ENCODE measurements around the gene ELL. TPM values are rescaled to one million over a fixed set of nuclear protein-coding genes. Genes with fewer than 3 reads are reported as not detected.

The ELL gene
- total and polyA plus RNA-seq, 2 donors from 2014 or later, result 5.7 to 25.2 TPM

DNA sequence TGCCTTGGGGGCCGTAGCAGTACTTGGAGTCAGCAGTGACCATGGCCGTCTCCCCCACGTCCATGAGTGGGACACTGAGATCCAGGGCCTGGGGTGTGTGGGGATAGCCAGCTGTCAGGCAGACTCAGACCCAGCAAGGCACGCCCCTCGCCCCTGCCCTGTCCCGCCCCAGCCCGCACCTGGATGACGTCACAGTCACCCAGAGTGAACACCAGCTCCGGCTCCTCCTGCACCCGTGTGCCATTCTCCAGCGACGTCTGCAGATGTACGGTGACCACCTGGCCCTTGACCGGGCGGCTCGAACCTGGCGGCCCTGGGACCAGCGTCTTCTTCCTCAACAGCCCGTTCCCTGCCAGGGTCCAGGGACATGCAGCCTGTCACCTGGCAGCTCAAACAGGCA, 17.5 kb upstream of the ELL start:
- Histone ChIP-seq H3K9ac (ENCODE audit: low read length in 3 of 3) (no peak overlapping the region), H3K9me3 (ENCODE audit: control insufficient read depth in 2 of 3, insufficient read depth in 1 of 3, low read length in 3 of 3) (no peaks in the 10 kb centered on the region), H3K27me3 (ENCODE audit: control insufficient read depth, insufficient read depth, low read length) (no peaks in the 10 kb centered on the region), H3K36me3 (ENCODE audit: control insufficient read depth in 2 of 3, insufficient read depth in 3 of 3, low read length in 3 of 3) (peaks cover 2 to 28% (median 13%) of the 10 kb centered on the region in 3 donors), H3K4me1 (ENCODE audit: control insufficient read depth in 2 of 3, insufficient read depth in 2 of 3, low read depth in 1 of 3, low read length in 3 of 3) (peaks cover 0 to 7% (median 4%) of the 10 kb centered on the region in 3 donors), H3K4me3 (ENCODE audit: low read length in 3 of 3) (no peak overlapping the region), H3K27ac (ENCODE audit: low read depth in 2 of 2, low read length in 2 of 2) (no peak overlapping the region)
- FAIRE-seq (no peak), DNase-seq (peak in 1 of 5 donors; percentile 75)
- TF ChIP-seq, protein P1, sequence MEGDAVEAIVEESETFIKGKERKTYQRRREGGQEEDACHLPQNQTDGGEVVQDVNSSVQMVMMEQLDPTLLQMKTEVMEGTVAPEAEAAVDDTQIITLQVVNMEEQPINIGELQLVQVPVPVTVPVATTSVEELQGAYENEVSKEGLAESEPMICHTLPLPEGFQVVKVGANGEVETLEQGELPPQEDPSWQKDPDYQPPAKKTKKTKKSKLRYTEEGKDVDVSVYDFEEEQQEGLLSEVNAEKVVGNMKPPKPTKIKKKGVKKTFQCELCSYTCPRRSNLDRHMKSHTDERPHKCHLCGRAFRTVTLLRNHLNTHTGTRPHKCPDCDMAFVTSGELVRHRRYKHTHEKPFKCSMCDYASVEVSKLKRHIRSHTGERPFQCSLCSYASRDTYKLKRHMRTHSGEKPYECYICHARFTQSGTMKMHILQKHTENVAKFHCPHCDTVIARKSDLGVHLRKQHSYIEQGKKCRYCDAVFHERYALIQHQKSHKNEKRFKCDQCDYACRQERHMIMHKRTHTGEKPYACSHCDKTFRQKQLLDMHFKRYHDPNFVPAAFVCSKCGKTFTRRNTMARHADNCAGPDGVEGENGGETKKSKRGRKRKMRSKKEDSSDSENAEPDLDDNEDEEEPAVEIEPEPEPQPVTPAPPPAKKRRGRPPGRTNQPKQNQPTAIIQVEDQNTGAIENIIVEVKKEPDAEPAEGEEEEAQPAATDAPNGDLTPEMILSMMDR (IDR thresholded peaks at IDR 0.05; ENCODE audit: borderline replicate concordance, extremely low read depth, insufficient read depth), result no peak
- intact Hi-C loops (cut with DNase I), result no loop called here

DNA sequence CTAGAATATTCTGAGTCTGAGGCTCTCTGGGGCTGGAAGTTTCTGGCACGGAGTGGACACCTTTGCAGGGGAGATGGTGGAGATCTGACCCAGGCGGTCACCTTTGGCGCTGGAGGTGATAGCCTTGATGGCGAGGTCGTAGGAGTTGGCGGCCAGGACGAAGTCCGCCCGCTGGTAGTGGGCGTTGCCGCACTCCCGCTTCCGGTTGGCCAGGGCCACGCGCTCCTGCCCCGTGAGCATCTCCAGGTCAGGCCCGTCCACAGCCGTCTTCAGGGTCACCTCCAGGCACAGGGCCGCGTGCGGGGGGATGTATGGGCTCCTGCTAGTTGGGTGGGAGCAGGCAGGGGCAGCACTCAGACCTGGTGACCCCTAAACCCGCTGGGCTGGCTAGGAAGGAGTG, 16.2 kb upstream of the ELL start:
- Histone ChIP-seq H3K4me3 (ENCODE audit: low read length in 3 of 3) (no peak overlapping the region), H3K9ac (ENCODE audit: low read length in 3 of 3) (no peak overlapping the region), H3K36me3 (ENCODE audit: control insufficient read depth in 2 of 3, insufficient read depth in 3 of 3, low read length in 3 of 3) (peaks cover 2 to 28% (median 13%) of the 10 kb centered on the region in 3 donors), H3K27me3 (ENCODE audit: control insufficient read depth, insufficient read depth, low read length) (no peaks in the 10 kb centered on the region), H3K27ac (ENCODE audit: low read depth in 2 of 2, low read length in 2 of 2) (no peak overlapping the region), H3K9me3 (ENCODE audit: control insufficient read depth in 2 of 3, insufficient read depth in 1 of 3, low read length in 3 of 3) (no peaks in the 10 kb centered on the region), H3K4me1 (ENCODE audit: control insufficient read depth in 2 of 3, insufficient read depth in 2 of 3, low read depth in 1 of 3, low read length in 3 of 3) (peaks cover 0 to 7% (median 4%) of the 10 kb centered on the region in 3 donors)
- intact Hi-C loops (cut with DNase I), result no loop called here
- DNase-seq (no peak), FAIRE-seq (no peak)
- TF ChIP-seq, protein P1 (IDR thresholded peaks at IDR 0.05; ENCODE audit: borderline replicate concordance, extremely low read depth, insufficient read depth), result no peak

DNA sequence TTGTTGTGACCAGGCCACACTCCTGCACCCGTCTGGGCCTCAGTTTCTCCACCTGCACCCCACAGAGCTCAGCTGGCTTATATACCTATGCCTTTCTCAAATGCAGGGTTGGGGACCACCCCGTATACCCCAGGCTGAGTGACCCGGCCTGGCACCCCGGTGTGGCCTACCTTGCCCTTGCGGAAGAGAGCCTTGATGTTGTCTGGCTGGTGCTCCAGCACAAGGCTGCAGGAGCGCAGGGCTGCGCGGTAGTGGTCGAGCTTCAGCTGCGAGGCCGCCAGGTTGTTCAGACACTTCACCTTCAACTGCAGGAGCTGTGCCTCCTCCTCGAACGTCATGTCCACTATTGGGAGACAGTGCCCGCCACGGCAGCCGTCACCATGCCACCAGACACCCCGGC, 15.6 kb upstream of the ELL start:
- Histone ChIP-seq H3K4me1 (ENCODE audit: control insufficient read depth in 2 of 3, insufficient read depth in 2 of 3, low read depth in 1 of 3, low read length in 3 of 3) (peaks cover 0 to 5% (median 4%) of the 10 kb centered on the region in 3 donors), H3K9me3 (ENCODE audit: control insufficient read depth in 2 of 3, insufficient read depth in 1 of 3, low read length in 3 of 3) (no peaks in the 10 kb centered on the region), H3K27ac (ENCODE audit: low read depth in 2 of 2, low read length in 2 of 2) (no peak overlapping the region), H3K36me3 (ENCODE audit: control insufficient read depth in 2 of 3, insufficient read depth in 3 of 3, low read length in 3 of 3) (peaks cover 2 to 33% (median 17%) of the 10 kb centered on the region in 3 donors), H3K27me3 (ENCODE audit: control insufficient read depth, insufficient read depth, low read length) (no peaks in the 10 kb centered on the region), H3K9ac (ENCODE audit: low read length in 3 of 3) (no peak overlapping the region), H3K4me3 (ENCODE audit: low read length in 3 of 3) (no peak overlapping the region)
- TF ChIP-seq, protein P1 (IDR thresholded peaks at IDR 0.05; ENCODE audit: borderline replicate concordance, extremely low read depth, insufficient read depth), result no peak
- intact Hi-C loops (cut with DNase I), result no loop called here
- FAIRE-seq, result no peak
- DNase-seq, result no peak

DNA sequence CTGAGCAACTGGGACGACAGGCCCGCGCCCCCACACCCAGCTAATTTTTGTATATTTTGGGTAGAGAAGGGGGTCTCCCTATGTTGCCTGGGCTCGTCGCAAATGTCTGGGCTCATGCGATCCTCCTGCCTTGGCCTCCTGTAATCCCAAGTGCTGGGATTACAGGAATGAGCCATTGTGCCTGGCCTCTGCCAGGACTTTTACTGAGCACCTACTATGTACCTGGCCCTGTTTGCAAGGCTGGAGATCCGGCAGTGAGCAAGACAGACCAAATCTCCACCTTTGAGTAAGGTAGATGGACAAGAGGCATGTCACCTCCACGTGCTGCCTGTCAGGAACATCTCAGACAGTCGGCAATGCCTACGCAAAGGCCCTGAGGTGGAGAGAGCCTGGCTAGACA, 14.6 kb upstream of the ELL start:
- intact Hi-C loops (cut with DNase I), result no loop called here
- TF ChIP-seq, protein P1 (IDR thresholded peaks at IDR 0.05; ENCODE audit: borderline replicate concordance, extremely low read depth, insufficient read depth), result no peak
- FAIRE-seq, result no peak
- Histone ChIP-seq H3K36me3 (ENCODE audit: control insufficient read depth in 2 of 3, insufficient read depth in 3 of 3, low read length in 3 of 3) (peaks cover 2 to 38% (median 18%) of the 10 kb centered on the region in 3 donors), H3K9me3 (ENCODE audit: control insufficient read depth in 2 of 3, insufficient read depth in 1 of 3, low read length in 3 of 3) (no peaks in the 10 kb centered on the region), H3K4me1 (ENCODE audit: control insufficient read depth in 2 of 3, insufficient read depth in 2 of 3, low read depth in 1 of 3, low read length in 3 of 3) (no peaks in the 10 kb centered on the region), H3K27ac (ENCODE audit: low read depth in 2 of 2, low read length in 2 of 2) (no peak overlapping the region), H3K9ac (ENCODE audit: low read length in 3 of 3) (no peak overlapping the region), H3K4me3 (ENCODE audit: low read length in 3 of 3) (no peak overlapping the region), H3K27me3 (ENCODE audit: control insufficient read depth, insufficient read depth, low read length) (no peaks in the 10 kb centered on the region)
- no peak for DNase-seq

Data from kidney (tissue), 14 donors.